Astrocyte (in vitro differentiated cells and primary cell): ENCODE results near the gene COL8A2. TPM values are rescaled to one million over a fixed set of nuclear protein-coding genes. Genes with fewer than 3 reads are reported as not detected.

Source experiments
- DNase-seq: peaks from one replicate; pipeline ENCODE4 v3.0.0-alpha.2; 2010; ENCODE audit warnings: low read depth
- FAIRE-seq: peaks from 2 replicates; lab custom pipeline; 2011; peaks lifted over from hg19 to GRCh38; lab: Jason Lieb, UNC
- H2AFZ ChIP-seq: 2 replicates; pipeline ENCODE4 v1.6.0; 2012; ENCODE audit warnings: low read depth, low read length, inconsistent platforms
- H3K27ac ChIP-seq: 2 replicates; pipeline ENCODE4 v1.5.1; 2011; ENCODE audit warnings: low read depth, low read length, inconsistent platforms
- H3K27me3 ChIP-seq: 2 replicates; pipeline ENCODE4 v1.6.0; 2011; ENCODE audit warnings: low read length, inconsistent platforms; ENCODE audit not compliant: insufficient read depth
- H3K36me3 ChIP-seq: 2 replicates; pipeline ENCODE4 v1.5.1; 2011; ENCODE audit warnings: low read length, inconsistent platforms; ENCODE audit not compliant: insufficient read depth
- H3K4me1 ChIP-seq: 2 replicates; pipeline ENCODE4 v1.5.1; 2011; ENCODE audit warnings: low read length, inconsistent platforms; ENCODE audit not compliant: insufficient read depth
- H3K4me2 ChIP-seq: 2 replicates; pipeline ENCODE4 v1.6.0; 2012; ENCODE audit warnings: low read length, inconsistent platforms
- H3K4me3 ChIP-seq: 2 replicates; pipeline ENCODE4 v1.5.1; 2011; ENCODE audit warnings: low read depth, mild to moderate bottlenecking, low read length, inconsistent platforms; ENCODE audit not compliant: insufficient read depth
- H3K79me2 ChIP-seq: 2 replicates; pipeline ENCODE4 v1.6.0; 2012; ENCODE audit warnings: mild to moderate bottlenecking, low read length, inconsistent platforms; ENCODE audit not compliant: insufficient read depth
- H3K9ac ChIP-seq: 2 replicates; pipeline ENCODE4 v1.6.0; 2012; ENCODE audit warnings: mild to moderate bottlenecking, low read length, inconsistent platforms
- H3K9me3 ChIP-seq: 2 replicates; pipeline ENCODE4 v1.5.1; 2012; ENCODE audit warnings: low read depth, mild to moderate bottlenecking, low read length, inconsistent platforms; ENCODE audit not compliant: insufficient read depth
- H4K20me1 ChIP-seq: 2 replicates; pipeline ENCODE4 v1.6.0; 2012; ENCODE audit warnings: low read length, inconsistent platforms; ENCODE audit not compliant: insufficient read depth
- H3K27ac Mint-ChIP-seq: one replicate; pipeline ENCODE4 v1.8.0; 2021; ENCODE audit warnings: mild to moderate bottlenecking, mixed read lengths; ENCODE audit not compliant: unreplicated experiment
- H3K27me3 Mint-ChIP-seq: one replicate; pipeline ENCODE4 v1.8.0; 2021; ENCODE audit warnings: low read depth, mixed read lengths; ENCODE audit not compliant: unreplicated experiment
- H3K36me3 Mint-ChIP-seq: one replicate; pipeline ENCODE4 v1.8.0; 2021; ENCODE audit warnings: low read depth, mixed read lengths; ENCODE audit not compliant: unreplicated experiment
- H3K4me1 Mint-ChIP-seq: one replicate; pipeline ENCODE4 v1.8.0; 2021; ENCODE audit warnings: low read depth, mixed read lengths; ENCODE audit not compliant: unreplicated experiment
- H3K4me3 Mint-ChIP-seq: one replicate; pipeline ENCODE4 v1.8.0; 2021; ENCODE audit warnings: mild to moderate bottlenecking, moderate library complexity, mixed read lengths; ENCODE audit not compliant: unreplicated experiment
- H3K9me3 Mint-ChIP-seq: one replicate; pipeline ENCODE4 v1.8.0; 2021; ENCODE audit warnings: mild to moderate bottlenecking, mixed read lengths; ENCODE audit not compliant: unreplicated experiment
- EZH2 ChIP-seq: IDR thresholded peaks from 2 replicates; pipeline ENCODE4 v1.6.1; 2012; ENCODE audit warnings: mild to moderate bottlenecking, low read length, inconsistent platforms; ENCODE audit not compliant: insufficient read depth
- total RNA-seq: library from RNA; stranded (reverse); gene quantifications from 2 replicates; pipeline ENCODE4 v1.2.1, GENCODE V29; 2021
- TF ChIP-seq, protein P1 (sequence below): IDR thresholded peaks from 2 replicates; pipeline ENCODE4 v1.5.1; 2011; ENCODE audit warnings: low read depth, mild to moderate bottlenecking, inconsistent platforms, low read length, moderate library complexity; ENCODE audit not compliant: insufficient read depth

The COL8A2 gene
- total RNA-seq, 1 donor from 2014 or later = 3.4 TPM

DNA sequence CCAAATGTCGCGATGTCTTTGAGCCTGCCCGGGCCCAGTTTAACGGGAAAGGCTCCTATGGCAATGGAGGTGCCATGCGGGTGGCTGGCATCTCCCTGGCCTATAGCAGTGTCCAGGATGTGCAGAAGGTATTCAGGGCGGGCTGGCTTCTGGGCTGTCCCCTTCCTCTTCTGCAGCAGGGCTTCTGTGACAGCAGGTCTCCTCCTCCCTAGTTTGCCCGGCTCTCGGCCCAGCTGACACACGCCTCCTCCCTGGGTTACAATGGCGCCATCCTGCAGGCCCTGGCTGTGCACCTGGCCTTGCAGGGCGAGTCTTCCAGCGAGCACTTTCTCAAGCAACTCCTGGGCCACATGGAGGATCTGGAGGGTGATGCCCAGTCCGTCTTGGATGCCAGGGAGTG is 33.3 kb downstream of the COL8A2 start:
- H3K4me3 Mint-ChIP-seq = no peak overlapping the region
- no peak overlapping the region for H3K9ac ChIP-seq
- peaks cover 13% of the 10 kb centered on the region for H3K4me1 ChIP-seq

GRCh38 chr1:36091141-36091540 is 33.9 kb downstream of the COL8A2 start:
- H3K4me1 ChIP-seq = peaks cover 13% of the 10 kb centered on the region
- no peak overlapping the region for H3K4me2 ChIP-seq
- H3K27me3 ChIP-seq = no peaks in the 10 kb centered on the region
- H3K9ac ChIP-seq = no peak overlapping the region
- H4K20me1 ChIP-seq = peaks cover 36% of the 10 kb centered on the region
- Mint-ChIP-seq H3K4me1 (peaks cover 10% of the 10 kb centered on the region), H3K4me3 (no peak overlapping the region), H3K9me3 (no peaks in the 10 kb centered on the region), H3K36me3 (peaks cover 21% of the 10 kb centered on the region), H3K27me3 (no peaks in the 10 kb centered on the region), H3K27ac (no peak overlapping the region)
- H3K36me3 ChIP-seq = peaks cover 27% of the 10 kb centered on the region
- no peaks in the 10 kb centered on the region for H3K9me3 ChIP-seq
- H3K4me3 ChIP-seq = no peak overlapping the region
- H3K79me2 ChIP-seq = peaks cover 44% of the 10 kb centered on the region
- FAIRE-seq (no peak), DNase-seq (no peak)
- TF ChIP-seq, protein P1, sequence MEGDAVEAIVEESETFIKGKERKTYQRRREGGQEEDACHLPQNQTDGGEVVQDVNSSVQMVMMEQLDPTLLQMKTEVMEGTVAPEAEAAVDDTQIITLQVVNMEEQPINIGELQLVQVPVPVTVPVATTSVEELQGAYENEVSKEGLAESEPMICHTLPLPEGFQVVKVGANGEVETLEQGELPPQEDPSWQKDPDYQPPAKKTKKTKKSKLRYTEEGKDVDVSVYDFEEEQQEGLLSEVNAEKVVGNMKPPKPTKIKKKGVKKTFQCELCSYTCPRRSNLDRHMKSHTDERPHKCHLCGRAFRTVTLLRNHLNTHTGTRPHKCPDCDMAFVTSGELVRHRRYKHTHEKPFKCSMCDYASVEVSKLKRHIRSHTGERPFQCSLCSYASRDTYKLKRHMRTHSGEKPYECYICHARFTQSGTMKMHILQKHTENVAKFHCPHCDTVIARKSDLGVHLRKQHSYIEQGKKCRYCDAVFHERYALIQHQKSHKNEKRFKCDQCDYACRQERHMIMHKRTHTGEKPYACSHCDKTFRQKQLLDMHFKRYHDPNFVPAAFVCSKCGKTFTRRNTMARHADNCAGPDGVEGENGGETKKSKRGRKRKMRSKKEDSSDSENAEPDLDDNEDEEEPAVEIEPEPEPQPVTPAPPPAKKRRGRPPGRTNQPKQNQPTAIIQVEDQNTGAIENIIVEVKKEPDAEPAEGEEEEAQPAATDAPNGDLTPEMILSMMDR = no peak
- no peak for TF ChIP-seq EZH2
- H2AFZ ChIP-seq = no peak overlapping the region
- H3K27ac ChIP-seq = no peak overlapping the region

More for the DNA sequence above, 33.3 kb downstream of the COL8A2 start:
- no peaks in the 10 kb centered on the region for H3K27me3 Mint-ChIP-seq
- peaks cover 10% of the 10 kb centered on the region for H3K4me1 Mint-ChIP-seq
- H3K27me3 ChIP-seq = no peaks in the 10 kb centered on the region
- DNase-seq = no peak
- H3K4me3 ChIP-seq = no peak overlapping the region
- no peak for FAIRE-seq
- H4K20me1 ChIP-seq = peaks cover 36% of the 10 kb centered on the region
- H3K9me3 Mint-ChIP-seq = no peaks in the 10 kb centered on the region
- H2AFZ ChIP-seq = no peak overlapping the region
- H3K36me3 ChIP-seq = peaks cover 27% of the 10 kb centered on the region
- H3K9me3 ChIP-seq = no peaks in the 10 kb centered on the region
- H3K4me2 ChIP-seq = no peak overlapping the region
- H3K79me2 ChIP-seq = peaks cover 44% of the 10 kb centered on the region
- H3K27ac Mint-ChIP-seq = no peak overlapping the region
- TF ChIP-seq, protein P1 = no peak
- no peak for TF ChIP-seq EZH2
- H3K36me3 Mint-ChIP-seq = peaks cover 23% of the 10 kb centered on the region
- H3K27ac ChIP-seq = no peak overlapping the region

DNA sequence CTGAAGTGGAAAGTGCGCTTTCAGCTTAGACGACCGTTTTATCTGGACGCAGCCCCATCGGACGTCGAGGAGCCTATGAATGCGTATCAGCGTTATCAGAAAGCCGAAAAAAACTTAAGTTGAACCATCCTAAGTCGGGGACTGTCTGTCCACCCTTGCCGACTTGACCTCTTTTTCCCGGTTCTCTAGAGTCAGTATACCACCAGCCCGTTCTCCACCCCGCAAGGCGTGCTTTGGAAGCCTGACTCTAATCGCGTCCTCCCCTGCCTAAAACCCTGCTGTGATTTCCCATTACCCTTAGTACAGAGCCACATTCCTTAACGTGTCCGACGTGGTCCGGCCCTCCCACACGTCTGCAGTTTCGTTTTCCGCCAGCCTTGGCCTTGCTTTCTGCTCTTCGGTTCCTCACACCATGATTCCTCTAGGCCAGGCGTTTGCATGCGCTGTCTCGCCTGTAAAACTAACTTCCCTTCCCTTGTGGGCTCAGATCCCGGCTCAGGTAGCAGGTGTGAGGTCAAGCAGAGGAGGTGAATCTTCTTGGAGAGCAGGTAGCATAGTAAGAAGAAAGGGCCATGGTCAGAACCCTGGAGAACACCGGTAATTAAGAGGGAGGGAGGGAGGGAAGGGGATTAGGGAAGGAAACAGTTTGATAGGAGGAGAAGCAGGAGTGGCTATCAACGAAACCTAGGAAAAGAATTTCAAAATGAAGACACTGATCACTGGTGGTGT is 35.5 kb downstream of the COL8A2 start:
- Mint-ChIP-seq H3K27ac (peak overlapping the region; percentile 99), H3K9me3 (no peaks in the 10 kb centered on the region), H3K4me1 (peaks cover 10% of the 10 kb centered on the region), H3K4me3 (peak overlapping the region; percentile 95), H3K36me3 (peaks cover 18% of the 10 kb centered on the region), H3K27me3 (no peaks in the 10 kb centered on the region)
- no peak for TF ChIP-seq EZH2
- TF ChIP-seq, protein P1 = no peak
- DNase-seq (peak; percentile 57), FAIRE-seq (no peak)
- Histone ChIP-seq H2AFZ (peak overlapping the region; percentile 97), H3K4me1 (peaks cover 16% of the 10 kb centered on the region), H3K27me3 (no peaks in the 10 kb centered on the region), H3K9ac (peak overlapping the region; percentile 94), H3K9me3 (no peaks in the 10 kb centered on the region), H3K79me2 (peaks cover 44% of the 10 kb centered on the region), H4K20me1 (peaks cover 30% of the 10 kb centered on the region), H3K4me2 (peak overlapping the region; percentile 97), H3K27ac (peak overlapping the region; percentile 85), H3K36me3 (peaks cover 24% of the 10 kb centered on the region), H3K4me3 (peak overlapping the region; percentile 97)
